Stimulated activated naive CD8-positive, alpha-beta T cell treated with anti-CD3 and anti-CD28 coated beads, Interleukin-15, Interleukin-2, amounts not matched to agents 100 ng/mL and 50 ng/mL, for 24 hours (primary cell): ENCODE data around the gene CUTC.

Experiments used
- H3K27ac Mint-ChIP-seq: one replicate; pipeline ENCODE4 v1.8.0; 2021; ENCODE audit warnings: mild to moderate bottlenecking, mixed read lengths
- H3K27me3 Mint-ChIP-seq: one replicate; pipeline ENCODE4 v1.8.0; 2021; ENCODE audit warnings: mixed read lengths
- H3K36me3 Mint-ChIP-seq: one replicate; pipeline ENCODE4 v1.8.0; 2021; ENCODE audit warnings: low read depth, mixed read lengths
- H3K4me1 Mint-ChIP-seq: one replicate; pipeline ENCODE4 v1.8.0; 2021; ENCODE audit warnings: low read depth, mixed read lengths
- H3K4me3 Mint-ChIP-seq: one replicate; pipeline ENCODE4 v1.8.0; 2021; ENCODE audit warnings: mild to moderate bottlenecking, mixed read lengths
- H3K9me3 Mint-ChIP-seq: one replicate; pipeline ENCODE4 v1.8.0; 2021; ENCODE audit warnings: mixed read lengths

The CUTC gene

GRCh38 chr10:99784727-99785441 is 52.9 kb downstream of the CUTC start:
- no peaks in the 10 kb centered on the region for H3K36me3 Mint-ChIP-seq
- no peaks in the 10 kb centered on the region for H3K9me3 Mint-ChIP-seq
- no peaks in the 10 kb centered on the region for H3K4me1 Mint-ChIP-seq
- H3K27ac Mint-ChIP-seq: no peak overlapping the region
- no peak overlapping the region for H3K4me3 Mint-ChIP-seq
- no peaks in the 10 kb centered on the region for H3K27me3 Mint-ChIP-seq

DNA sequence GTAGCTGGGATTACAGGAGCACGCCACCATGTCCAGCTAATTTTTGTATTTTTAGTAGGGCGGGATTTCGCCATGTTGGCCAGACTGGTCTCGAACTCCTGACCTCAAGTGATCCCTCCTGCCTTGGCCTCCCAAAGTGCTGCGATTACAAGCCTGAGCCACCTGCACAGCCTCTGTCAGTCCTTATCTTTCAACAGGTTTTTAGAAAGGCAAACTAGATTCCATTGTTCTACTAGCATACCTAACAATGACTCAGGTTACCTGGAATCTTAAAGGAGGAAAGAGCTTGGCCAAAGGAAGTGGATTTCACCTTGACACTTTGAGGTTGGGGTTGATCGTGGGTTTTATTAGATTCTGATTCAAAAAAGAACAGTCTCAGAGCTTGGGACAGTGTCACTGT is 53.6 kb downstream of the CUTC start:
- Mint-ChIP-seq H3K9me3 (no peaks in the 10 kb centered on the region), H3K4me3 (no peak overlapping the region), H3K27ac (no peak overlapping the region), H3K36me3 (no peaks in the 10 kb centered on the region), H3K4me1 (no peaks in the 10 kb centered on the region), H3K27me3 (no peaks in the 10 kb centered on the region)

DNA sequence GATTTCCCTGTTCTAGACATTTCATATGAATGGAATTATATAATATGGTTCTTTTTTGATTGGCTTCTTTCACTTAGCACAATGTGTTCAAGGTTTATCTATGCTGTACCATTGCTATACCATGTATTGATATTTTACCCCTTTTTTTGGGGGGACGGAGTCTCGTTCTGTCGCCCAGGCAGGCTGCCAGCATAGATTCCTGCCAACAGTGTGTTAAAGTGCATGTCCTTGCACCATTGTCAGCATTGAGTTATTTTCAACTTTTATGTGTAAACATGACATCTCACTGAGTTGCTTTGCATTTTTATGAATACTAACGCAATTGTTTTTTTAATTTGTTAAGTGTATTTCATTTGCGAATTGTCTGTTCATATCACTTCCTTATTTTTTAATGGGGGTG is 55.3 kb downstream of the CUTC start:
- no peaks in the 10 kb centered on the region for H3K9me3 Mint-ChIP-seq
- no peak overlapping the region for H3K4me3 Mint-ChIP-seq
- no peaks in the 10 kb centered on the region for H3K36me3 Mint-ChIP-seq
- H3K27ac Mint-ChIP-seq: no peak overlapping the region
- no peaks in the 10 kb centered on the region for H3K27me3 Mint-ChIP-seq
- H3K4me1 Mint-ChIP-seq: no peaks in the 10 kb centered on the region

DNA sequence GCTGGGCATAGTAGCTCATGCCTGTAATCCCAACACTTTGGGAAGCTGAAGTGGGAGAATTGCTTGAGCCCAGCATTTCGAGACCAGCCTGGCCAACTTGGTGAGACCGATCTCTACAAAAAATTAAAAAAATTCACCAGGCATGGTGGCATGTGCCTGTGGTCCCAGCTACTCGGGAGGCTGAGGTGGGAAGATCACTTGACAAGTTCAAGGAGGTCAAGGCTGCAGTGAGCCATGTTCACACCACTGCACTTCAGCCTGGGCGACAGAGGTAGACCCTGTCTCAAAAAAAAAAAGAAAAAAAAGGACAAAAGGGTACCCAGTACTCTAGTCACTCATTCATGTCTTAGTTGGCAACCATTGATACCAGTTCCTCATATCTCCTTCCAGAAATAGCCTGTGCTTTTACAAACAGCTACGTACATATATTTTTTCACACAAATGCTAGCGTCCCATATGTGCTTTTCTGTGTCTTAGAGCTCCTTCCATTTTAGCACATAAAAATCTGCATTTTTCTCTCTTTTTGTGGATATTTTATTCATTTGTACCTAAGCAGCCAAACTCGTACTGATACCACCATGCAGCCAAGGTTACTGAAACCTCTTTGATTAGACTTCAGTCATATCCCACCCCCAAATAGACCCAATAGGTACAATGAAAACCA is 55.9 kb downstream of the CUTC start:
- no peak overlapping the region for H3K27ac Mint-ChIP-seq
- H3K27me3 Mint-ChIP-seq: no peaks in the 10 kb centered on the region
- no peaks in the 10 kb centered on the region for H3K36me3 Mint-ChIP-seq
- H3K9me3 Mint-ChIP-seq: no peaks in the 10 kb centered on the region
- no peak overlapping the region for H3K4me3 Mint-ChIP-seq
- H3K4me1 Mint-ChIP-seq: no peaks in the 10 kb centered on the region

GRCh38 chr10:99788598-99789256 is 56.7 kb downstream of the CUTC start:
- H3K9me3 Mint-ChIP-seq: no peaks in the 10 kb centered on the region
- H3K27me3 Mint-ChIP-seq: no peaks in the 10 kb centered on the region
- H3K4me1 Mint-ChIP-seq: no peaks in the 10 kb centered on the region
- H3K36me3 Mint-ChIP-seq: peaks cover 7% of the 10 kb centered on the region
- H3K4me3 Mint-ChIP-seq: no peak overlapping the region
- no peak overlapping the region for H3K27ac Mint-ChIP-seq

DNA sequence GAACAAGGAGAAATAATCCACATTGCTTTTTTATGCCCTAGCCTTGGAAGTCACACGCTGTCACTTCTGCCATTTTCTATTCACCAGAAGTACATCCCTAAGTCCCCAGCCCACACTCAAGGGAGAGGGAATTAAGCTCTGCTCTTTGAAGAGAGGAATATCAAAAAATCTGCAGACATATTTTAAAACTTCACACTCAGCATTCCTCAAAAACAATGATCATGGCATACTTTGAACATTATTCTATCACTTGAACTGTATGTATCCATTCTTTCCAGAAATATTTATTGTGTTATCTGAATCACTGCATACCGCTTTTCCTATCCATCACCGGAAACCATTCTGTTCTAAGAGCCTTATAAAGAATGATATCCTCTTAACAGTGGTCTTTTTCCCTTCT is 59.8 kb downstream of the CUTC start:
- no peaks in the 10 kb centered on the region for H3K9me3 Mint-ChIP-seq
- no peaks in the 10 kb centered on the region for H3K27me3 Mint-ChIP-seq
- H3K4me3 Mint-ChIP-seq: no peak overlapping the region
- no peak overlapping the region for H3K27ac Mint-ChIP-seq
- no peaks in the 10 kb centered on the region for H3K4me1 Mint-ChIP-seq
- H3K36me3 Mint-ChIP-seq: peaks cover 9% of the 10 kb centered on the region

- Mint-ChIP-seq H3K36me3 (peaks cover 9% of the 10 kb centered on the region), H3K9me3 (no peaks in the 10 kb centered on the region), H3K27ac (no peak overlapping the region), H3K27me3 (no peaks in the 10 kb centered on the region), H3K4me1 (no peaks in the 10 kb centered on the region), H3K4me3 (no peak overlapping the region)
Observed at GRCh38 chr10:99793819-99794218, 61.8 kb downstream of the CUTC start.

DNA sequence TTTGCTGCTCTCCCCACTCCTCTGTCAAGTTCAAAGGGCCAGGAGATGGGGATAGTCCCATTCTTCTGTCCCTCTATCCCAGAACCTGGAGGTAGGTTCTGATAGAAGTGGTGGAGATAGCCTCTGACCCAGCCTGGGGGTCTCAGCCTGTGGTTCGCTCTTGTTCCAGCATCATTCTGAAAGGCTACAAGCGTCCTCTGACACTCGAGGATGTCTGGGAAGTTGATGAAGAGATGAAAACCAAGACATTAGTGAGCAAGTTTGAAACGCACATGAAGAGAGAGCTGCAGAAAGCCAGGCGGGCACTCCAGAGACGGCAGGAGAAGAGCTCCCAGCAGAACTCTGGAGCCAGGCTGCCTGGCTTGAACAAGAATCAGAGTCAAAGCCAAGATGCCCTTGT is 64.9 kb downstream of the CUTC start:
- H3K4me1 Mint-ChIP-seq: no peaks in the 10 kb centered on the region
- H3K4me3 Mint-ChIP-seq: no peak overlapping the region
- H3K27ac Mint-ChIP-seq: no peak overlapping the region
- no peaks in the 10 kb centered on the region for H3K9me3 Mint-ChIP-seq
- no peaks in the 10 kb centered on the region for H3K27me3 Mint-ChIP-seq
- H3K36me3 Mint-ChIP-seq: peaks cover 9% of the 10 kb centered on the region

DNA sequence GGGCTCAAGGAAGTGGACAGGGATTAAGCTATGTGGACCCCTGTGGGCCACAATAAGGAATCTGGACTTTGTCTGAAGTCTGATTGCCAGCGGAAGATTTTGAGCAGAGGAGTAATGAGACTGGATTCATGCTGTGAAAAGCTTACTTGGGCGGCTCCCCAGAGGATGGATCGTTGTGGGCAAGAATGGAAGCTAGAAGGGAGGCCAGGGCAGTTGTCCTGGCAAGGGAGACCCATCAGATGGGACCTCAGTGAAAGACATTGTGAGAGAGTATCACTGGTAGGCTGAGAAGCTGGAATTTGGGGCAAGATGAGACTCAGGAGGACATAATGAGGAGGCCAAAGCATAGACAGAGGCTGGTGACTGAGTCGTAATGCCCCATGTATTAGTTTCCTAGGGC is 66.0 kb downstream of the CUTC start:
- Mint-ChIP-seq H3K27ac (no peak overlapping the region), H3K27me3 (no peaks in the 10 kb centered on the region), H3K4me3 (no peak overlapping the region), H3K4me1 (no peaks in the 10 kb centered on the region), H3K9me3 (no peaks in the 10 kb centered on the region), H3K36me3 (peaks cover 9% of the 10 kb centered on the region)

- no peaks in the 10 kb centered on the region for H3K4me1 Mint-ChIP-seq
- H3K36me3 Mint-ChIP-seq: peaks cover 8% of the 10 kb centered on the region
- no peak overlapping the region for H3K27ac Mint-ChIP-seq
- H3K27me3 Mint-ChIP-seq: no peaks in the 10 kb centered on the region
- H3K4me3 Mint-ChIP-seq: no peak overlapping the region
- no peaks in the 10 kb centered on the region for H3K9me3 Mint-ChIP-seq
Observed at GRCh38 chr10:99798920-99799319, 66.9 kb downstream of the CUTC start.

- Mint-ChIP-seq H3K27me3 (no peaks in the 10 kb centered on the region), H3K27ac (no peak overlapping the region), H3K4me3 (no peak overlapping the region), H3K9me3 (no peaks in the 10 kb centered on the region), H3K36me3 (peaks cover 8% of the 10 kb centered on the region), H3K4me1 (no peaks in the 10 kb centered on the region)
Observed at GRCh38 chr10:99799613-99800012, 67.6 kb downstream of the CUTC start.

GRCh38 chr10:99804471-99804870 is 72.4 kb downstream of the CUTC start:
- H3K27me3 Mint-ChIP-seq: no peaks in the 10 kb centered on the region
- H3K36me3 Mint-ChIP-seq: peaks cover 8% of the 10 kb centered on the region
- no peaks in the 10 kb centered on the region for H3K4me1 Mint-ChIP-seq
- no peak overlapping the region for H3K27ac Mint-ChIP-seq
- H3K4me3 Mint-ChIP-seq: no peak overlapping the region
- no peaks in the 10 kb centered on the region for H3K9me3 Mint-ChIP-seq

GRCh38 chr10:99805190-99805589 is 73.2 kb downstream of the CUTC start:
- Mint-ChIP-seq H3K9me3 (no peaks in the 10 kb centered on the region), H3K4me3 (no peak overlapping the region), H3K4me1 (no peaks in the 10 kb centered on the region), H3K27me3 (no peaks in the 10 kb centered on the region), H3K36me3 (peaks cover 8% of the 10 kb centered on the region), H3K27ac (no peak overlapping the region)
